ENCODE data around the gene SIPA1L3.

The SIPA1L3 gene

GRCh38 chr19:38101723-38102122, 194.7 kb downstream of the SIPA1L3 start:
- DNase-seq (ENCODE audit: low read depth, low spot score): no peak

- no peak for DNase-seq (ENCODE audit: low read depth, low spot score)
Measured at GRCh38 chr19:38105574-38105973, 198.6 kb downstream of the SIPA1L3 start.

GRCh38 chr19:38107129-38107528, 200.1 kb downstream of the SIPA1L3 start:
- DNase-seq (ENCODE audit: low read depth, low spot score): no peak

- no peak for DNase-seq (ENCODE audit: low read depth, low spot score)
Measured at GRCh38 chr19:38111898-38112297, 204.9 kb downstream of the SIPA1L3 start.

GRCh38 chr19:38114651-38115050, 207.6 kb downstream of the SIPA1L3 start:
- no peak for DNase-seq (ENCODE audit: low read depth, low spot score)

- DNase-seq (ENCODE audit: low read depth, low spot score): no peak
Measured at GRCh38 chr19:38115271-38115802, 208.3 kb downstream of the SIPA1L3 start.

- no peak for DNase-seq (ENCODE audit: low read depth, low spot score)
Measured at GRCh38 chr19:38118176-38118575, 211.2 kb downstream of the SIPA1L3 start.

GRCh38 chr19:38120471-38121025, 213.5 kb downstream of the SIPA1L3 start:
- no peak for DNase-seq (ENCODE audit: low read depth, low spot score)

GRCh38 chr19:38122402-38123093, 215.5 kb downstream of the SIPA1L3 start:
- no peak for DNase-seq (ENCODE audit: low read depth, low spot score)

- DNase-seq (ENCODE audit: low read depth, low spot score): no peak
Measured at GRCh38 chr19:38125238-38125637, 218.2 kb downstream of the SIPA1L3 start.

GRCh38 chr19:38130399-38130798, 223.4 kb downstream of the SIPA1L3 start:
- DNase-seq (ENCODE audit: low read depth, low spot score): no peak

GRCh38 chr19:38132781-38133180, 225.8 kb downstream of the SIPA1L3 start:
- DNase-seq (ENCODE audit: low read depth, low spot score): no peak

GRCh38 chr19:38133319-38133718, 226.3 kb downstream of the SIPA1L3 start:
- no peak for DNase-seq (ENCODE audit: low read depth, low spot score)

- DNase-seq (ENCODE audit: low read depth, low spot score): no peak
Measured at GRCh38 chr19:38134540-38135149, 227.6 kb downstream of the SIPA1L3 start.

GRCh38 chr19:38135150-38135998, 228.4 kb downstream of the SIPA1L3 start:
- no peak for DNase-seq (ENCODE audit: low read depth, low spot score)

- no peak for DNase-seq (ENCODE audit: low read depth, low spot score)
Measured at GRCh38 chr19:38139122-38139521, 232.1 kb downstream of the SIPA1L3 start.

- no peak for DNase-seq (ENCODE audit: low read depth, low spot score)
Measured at GRCh38 chr19:38141108-38141507, 234.1 kb downstream of the SIPA1L3 start.

- DNase-seq (ENCODE audit: low read depth, low spot score): no peak
Measured at GRCh38 chr19:38142176-38143035, 235.4 kb downstream of the SIPA1L3 start.

- no peak for DNase-seq (ENCODE audit: low read depth, low spot score)
Measured at GRCh38 chr19:38143847-38144246, 236.8 kb downstream of the SIPA1L3 start.

GRCh38 chr19:38144667-38145066, 237.7 kb downstream of the SIPA1L3 start:
- DNase-seq (ENCODE audit: low read depth, low spot score): no peak

- no peak for DNase-seq (ENCODE audit: low read depth, low spot score)
Measured at GRCh38 chr19:38145623-38146022, 238.6 kb downstream of the SIPA1L3 start.
